Effector memory CD8-positive, alpha-beta T cell (primary cell): Measurements from ENCODE around the gene PTCH1.

Experiments used
- ATAC-seq: fragments of 150-1000 bp; cut with Tn5 transposase; replicated peaks from 2 replicates; pipeline ENCODE4 v1.10.0; 2021; ENCODE audit warnings: mild to moderate bottlenecking, moderate library complexity
- DNase-seq, 3 experiments: peaks; one replicate each; pipeline ENCODE4 v3.0.0; 2021
- H3K27ac Mint-ChIP-seq, 2 donors: one replicate each; pipeline ENCODE4 v1.8.0; 2022; ENCODE audit warnings: mild to moderate bottlenecking in 2 of 2, mixed read lengths in 2 of 2, moderate library complexity in 2 of 2
- H3K27me3 Mint-ChIP-seq, 2 donors: one replicate each; pipeline ENCODE4 v1.8.0; 2022; ENCODE audit warnings: mixed read lengths in 2 of 2
- H3K36me3 Mint-ChIP-seq: one replicate; pipeline ENCODE4 v1.8.0; 2022; ENCODE audit warnings: mild to moderate bottlenecking, moderate library complexity, mixed read lengths; ENCODE audit not compliant: insufficient read depth
- H3K4me1 Mint-ChIP-seq, 2 donors: one replicate each; pipeline ENCODE4 v1.8.0; 2022; ENCODE audit warnings: low read depth in 2 of 2, mixed read lengths in 2 of 2
- H3K4me3 Mint-ChIP-seq, 2 donors: one replicate each; pipeline ENCODE4 v1.8.0; 2022; ENCODE audit warnings: mild to moderate bottlenecking in 2 of 2, mixed read lengths in 2 of 2, moderate library complexity in 2 of 2
- H3K9me3 Mint-ChIP-seq, 2 donors: one replicate each; pipeline ENCODE4 v1.8.0; 2022; ENCODE audit warnings: mixed read lengths in 2 of 2
- total RNA-seq, 9 experiments: gene quantifications; one replicate each; lab custom pipeline; 2026; lab: John Stamatoyannopoulos, UW

PTCH1 gene
- 3.1 to 66.6 (median 14.3) reads per million in 9 experiments for total RNA-seq

DNA sequence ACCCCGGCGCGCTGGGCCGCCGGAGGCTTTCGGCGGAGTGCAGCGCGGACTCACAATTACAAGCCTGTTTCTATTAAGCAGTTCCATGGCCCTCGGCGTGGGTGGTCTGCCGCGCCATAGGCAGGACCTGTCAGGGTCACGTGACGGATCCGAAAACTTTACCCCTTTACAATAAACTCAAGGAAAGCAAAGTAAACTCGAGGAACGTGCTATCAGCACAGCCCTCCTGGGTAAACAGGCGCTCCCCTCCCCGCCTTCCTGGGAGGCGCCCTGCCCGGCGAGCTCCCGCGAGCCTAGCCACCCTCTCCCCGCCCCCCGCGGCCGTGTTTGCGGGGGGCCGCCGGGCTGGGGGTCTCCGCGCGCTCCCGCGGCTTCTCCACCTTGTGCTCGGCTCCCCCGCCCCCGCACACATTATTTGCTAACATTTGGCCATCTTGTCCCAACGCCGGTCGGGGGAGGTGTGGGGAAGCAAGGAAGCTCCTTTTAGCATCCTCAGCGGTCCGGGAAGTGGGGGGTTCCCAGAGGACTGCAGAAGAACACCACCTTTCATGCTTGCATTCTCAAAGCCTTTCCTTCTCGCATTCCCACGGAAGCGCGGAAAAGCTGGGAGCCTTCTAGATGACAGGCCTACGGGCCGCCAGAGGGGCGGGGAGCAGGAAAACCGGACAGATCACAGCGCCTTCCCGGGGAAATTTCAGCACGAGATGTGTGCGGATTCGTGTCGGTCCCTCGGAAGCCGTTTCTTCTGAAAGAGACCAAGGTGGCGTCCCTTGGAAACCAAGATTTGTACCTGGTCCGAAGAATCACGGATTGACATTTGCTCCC is at the start of gene PTCH1:
PTCH1 (minus strand) TSS at position 238 of the 825 bp plus-strand sequence.
- H3K36me3 Mint-ChIP-seq, result peaks cover 11% of the 10 kb centered on the region
- peak in 2 of 3 experiments; percentile 26 to 45 for DNase-seq
- peak; percentile 70 for ATAC-seq
- peak within 1 kb of the TSS; percentile 70 to 90 for H3K27ac Mint-ChIP-seq
- peaks cover 0 to 6% of the 10 kb centered on the region in 2 donors for H3K9me3 Mint-ChIP-seq
- peak within 1 kb of the TSS; percentile 96 to 97 for H3K4me3 Mint-ChIP-seq
- peaks cover 0 to 21% of the 10 kb centered on the region in 2 donors for H3K27me3 Mint-ChIP-seq
- H3K4me1 Mint-ChIP-seq, result peaks cover 17% of the 10 kb centered on the region in 2 donors

DNA sequence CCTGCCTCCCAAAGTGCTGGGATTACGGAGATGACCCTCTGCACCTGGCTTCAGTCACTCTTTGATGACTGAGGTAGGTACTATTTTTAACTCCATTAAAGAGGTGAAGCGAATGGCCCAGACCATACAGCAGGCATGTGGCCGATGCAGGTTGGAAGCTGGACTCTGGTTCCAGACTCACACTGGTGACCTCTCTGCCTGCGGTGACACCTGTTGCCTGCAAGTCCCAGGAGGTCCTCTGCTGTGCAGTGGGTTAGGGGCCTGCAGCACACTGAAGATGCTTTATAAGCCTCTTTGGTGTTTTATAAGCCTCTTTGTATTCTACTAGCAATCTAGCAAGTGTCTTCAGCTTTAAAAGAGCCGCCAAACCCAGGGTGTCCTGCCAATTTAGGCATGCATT is 49.2 kb upstream of the PTCH1 start:
- ATAC-seq, result no peak
- H3K4me3 Mint-ChIP-seq, result no peak overlapping the region
- H3K27ac Mint-ChIP-seq, result no peak overlapping the region
- no peaks in the 10 kb centered on the region for H3K36me3 Mint-ChIP-seq
- DNase-seq, result no peak
- H3K4me1 Mint-ChIP-seq, result peaks cover 5 to 12% of the 10 kb centered on the region in 2 donors
- no peaks in the 10 kb centered on the region for H3K9me3 Mint-ChIP-seq
- H3K27me3 Mint-ChIP-seq, result peaks cover 10 to 44% of the 10 kb centered on the region in 2 donors

DNA sequence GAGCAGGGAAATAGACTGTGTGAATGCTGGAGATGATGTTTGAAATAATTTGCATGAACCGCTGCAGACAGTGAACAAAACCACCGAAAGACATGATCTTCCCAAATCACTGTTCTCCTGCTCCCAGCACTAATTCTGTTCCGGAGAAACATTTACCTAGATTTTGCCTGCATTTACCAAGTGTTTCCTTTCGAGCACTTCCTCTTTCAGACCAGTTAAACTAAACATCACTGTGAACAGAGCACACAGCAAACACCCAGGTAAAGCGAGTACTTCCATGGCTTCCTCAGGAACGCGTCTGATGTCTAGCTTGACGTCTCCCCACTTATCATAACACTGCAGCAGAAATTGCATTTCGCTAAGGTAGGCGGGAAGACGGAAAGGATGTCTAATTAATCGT is 45.1 kb upstream of the PTCH1 start:
- Mint-ChIP-seq H3K27me3 (peaks cover 16 to 37% of the 10 kb centered on the region in 2 donors), H3K4me3 (no peak overlapping the region), H3K4me1 (peaks cover 0 to 4% of the 10 kb centered on the region in 2 donors), H3K9me3 (no peaks in the 10 kb centered on the region), H3K36me3 (no peaks in the 10 kb centered on the region), H3K27ac (no peak overlapping the region)
- ATAC-seq (no peak), DNase-seq (no peak)

DNA sequence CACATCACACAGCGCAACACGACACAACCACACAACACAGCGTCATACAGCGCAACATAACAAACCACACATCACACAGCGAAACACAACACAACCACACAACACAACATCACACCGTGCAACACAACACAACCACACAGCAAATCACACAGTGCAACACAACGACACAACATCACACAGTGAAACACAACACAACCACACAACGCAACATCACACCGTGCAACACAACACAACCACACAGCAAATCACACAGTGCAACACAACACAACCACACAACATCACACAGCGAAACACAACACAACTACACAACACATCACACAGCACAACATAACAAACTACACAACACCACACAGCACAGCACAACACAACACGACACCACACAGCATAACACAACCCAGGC is 40.4 kb upstream of the PTCH1 start:
- Mint-ChIP-seq H3K27me3 (peaks cover 36 to 53% of the 10 kb centered on the region in 2 donors), H3K4me1 (peaks cover 0 to 4% of the 10 kb centered on the region in 2 donors), H3K27ac (no peak overlapping the region), H3K4me3 (no peak overlapping the region), H3K36me3 (no peaks in the 10 kb centered on the region), H3K9me3 (no peaks in the 10 kb centered on the region)
- ATAC-seq (no peak), DNase-seq (no peak)

- no peaks in the 10 kb centered on the region for H3K9me3 Mint-ChIP-seq
- no peak overlapping the region for H3K4me3 Mint-ChIP-seq
- no peak overlapping the region for H3K27ac Mint-ChIP-seq
- ATAC-seq (no peak), DNase-seq (no peak)
- peaks cover 0 to 2% of the 10 kb centered on the region in 2 donors for H3K4me1 Mint-ChIP-seq
- H3K36me3 Mint-ChIP-seq, result no peaks in the 10 kb centered on the region
- peaks cover 37 to 59% of the 10 kb centered on the region in 2 donors for H3K27me3 Mint-ChIP-seq
These were observed 39.8 kb upstream of the PTCH1 start for GRCh38 chr9:95556521-95556920.

DNA sequence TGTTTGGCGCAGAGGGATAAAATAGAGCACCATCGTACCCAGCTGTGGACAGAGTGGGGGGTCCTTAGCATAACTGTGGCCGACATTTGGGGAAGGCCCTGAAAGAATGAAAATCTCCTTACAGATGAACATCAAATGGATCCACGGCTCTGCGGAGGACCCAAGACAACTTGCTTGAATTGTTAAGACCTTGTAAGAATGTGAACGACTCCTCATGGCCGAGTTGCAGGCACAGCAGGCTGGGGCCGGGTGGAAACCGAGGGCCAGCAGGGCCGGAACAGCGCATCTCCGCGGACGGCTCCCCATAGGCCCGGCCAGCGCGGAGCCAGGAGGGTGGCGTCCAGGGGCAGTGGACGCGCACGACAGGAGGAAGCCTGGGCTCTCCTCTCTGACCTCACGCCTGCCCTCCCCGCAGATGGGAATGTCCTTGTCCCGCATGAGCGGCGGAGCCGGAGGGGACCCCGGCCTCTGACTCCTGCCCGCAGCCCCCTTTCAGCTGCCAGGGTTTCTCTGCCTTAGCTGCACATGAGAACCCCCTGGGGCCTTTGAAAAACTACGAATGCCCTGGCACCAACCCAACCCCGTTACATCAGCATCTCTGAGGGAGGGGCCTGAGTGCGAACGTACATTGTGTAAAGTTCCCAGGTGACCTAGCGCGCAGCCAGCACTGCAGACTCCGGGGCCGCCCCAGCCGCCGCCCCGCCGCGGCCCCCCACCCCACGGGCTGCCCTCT is 36.2 kb upstream of the PTCH1 start:
- Mint-ChIP-seq H3K36me3 (no peaks in the 10 kb centered on the region), H3K9me3 (no peaks in the 10 kb centered on the region), H3K4me3 (no peak overlapping the region), H3K4me1 (no peaks in the 10 kb centered on the region), H3K27me3 (peaks cover 37 to 61% of the 10 kb centered on the region in 2 donors), H3K27ac (no peak overlapping the region)
- DNase-seq, result no peak
- peak; percentile 44 for ATAC-seq

- ATAC-seq, result no peak
- Mint-ChIP-seq H3K36me3 (no peaks in the 10 kb centered on the region), H3K27ac (no peak overlapping the region), H3K4me3 (no peak overlapping the region), H3K27me3 (peaks cover 34 to 60% of the 10 kb centered on the region in 2 donors), H3K4me1 (no peaks in the 10 kb centered on the region), H3K9me3 (no peaks in the 10 kb centered on the region)
- DNase-seq, result no peak
These were observed 35.5 kb upstream of the PTCH1 start for GRCh38 chr9:95552255-95552654.

GRCh38 chr9:95551406-95551805 is 34.6 kb upstream of the PTCH1 start:
- ATAC-seq (no peak), DNase-seq (no peak)
- no peak overlapping the region for H3K27ac Mint-ChIP-seq
- no peaks in the 10 kb centered on the region for H3K4me1 Mint-ChIP-seq
- H3K9me3 Mint-ChIP-seq, result no peaks in the 10 kb centered on the region
- no peak overlapping the region for H3K4me3 Mint-ChIP-seq
- H3K27me3 Mint-ChIP-seq, result peaks cover 31 to 60% of the 10 kb centered on the region in 2 donors
- no peaks in the 10 kb centered on the region for H3K36me3 Mint-ChIP-seq

- Mint-ChIP-seq H3K4me3 (no peak overlapping the region), H3K4me1 (no peaks in the 10 kb centered on the region), H3K9me3 (no peaks in the 10 kb centered on the region), H3K27me3 (peaks cover 22 to 46% of the 10 kb centered on the region in 2 donors), H3K27ac (no peak overlapping the region), H3K36me3 (no peaks in the 10 kb centered on the region)
- no peak for DNase-seq
- no peak for ATAC-seq
These were observed 29.2 kb upstream of the PTCH1 start for GRCh38 chr9:95545831-95546567.

DNA sequence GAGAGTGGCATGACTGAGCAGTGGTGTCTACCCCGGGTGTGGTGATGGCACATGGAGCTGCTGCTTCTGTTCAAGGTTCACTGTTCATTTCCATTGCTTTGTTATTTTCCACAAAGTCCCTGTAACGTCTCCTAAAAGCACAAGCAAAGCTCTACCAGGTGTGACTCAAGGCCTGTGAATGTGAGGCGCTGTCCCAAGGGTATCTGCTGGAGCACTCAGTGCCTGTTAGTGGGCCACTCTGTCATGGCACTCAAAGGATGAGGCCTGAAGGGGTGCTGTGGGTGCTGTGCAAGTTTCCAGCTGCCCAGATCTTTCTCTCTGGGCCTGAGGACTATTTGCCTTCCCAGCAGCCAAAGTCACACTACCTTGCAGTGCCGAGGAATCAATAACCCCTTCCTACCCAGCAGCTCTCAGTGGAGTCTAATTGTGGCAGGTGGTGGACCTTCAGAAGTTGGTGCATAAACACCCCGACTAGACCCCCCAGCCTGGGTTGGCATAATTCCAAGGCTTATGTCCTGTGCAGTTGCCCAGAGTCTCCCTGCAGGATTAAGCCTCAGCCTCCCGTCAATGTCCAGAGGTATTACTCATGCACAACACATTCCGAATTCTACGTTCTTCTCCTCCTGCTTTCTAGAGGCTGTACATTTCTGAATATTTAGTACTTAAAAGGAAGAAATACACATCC is 17.4 kb upstream of the PTCH1 start:
- no peak for ATAC-seq
- DNase-seq, result no peak

DNA sequence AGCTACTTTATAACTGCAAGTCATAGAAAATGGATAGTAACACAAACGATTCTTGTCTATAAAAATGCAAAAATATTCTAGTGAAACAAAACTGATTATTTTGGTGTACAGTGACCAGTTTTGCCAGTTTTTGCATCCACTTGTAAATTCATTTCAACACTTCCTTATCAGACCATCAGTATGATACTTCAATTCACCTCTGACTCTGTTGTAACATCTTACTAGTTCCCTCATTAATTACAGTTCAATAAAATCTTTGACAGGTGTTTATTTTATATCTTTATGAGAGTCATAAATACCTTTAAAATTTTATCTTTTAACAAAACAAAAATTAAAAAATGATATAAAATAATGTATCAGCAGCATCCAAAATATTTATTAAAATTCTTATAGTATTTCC is 13.1 kb upstream of the PTCH1 start:
- Mint-ChIP-seq H3K4me3 (no peak overlapping the region), H3K27ac (no peak overlapping the region), H3K27me3 (peaks cover 49 to 68% of the 10 kb centered on the region in 2 donors), H3K9me3 (no peaks in the 10 kb centered on the region), H3K4me1 (peaks cover 0 to 5% of the 10 kb centered on the region in 2 donors), H3K36me3 (peaks cover 3% of the 10 kb centered on the region)
- ATAC-seq (no peak), DNase-seq (no peak)

More for the DNA sequence above, 17.4 kb upstream of the PTCH1 start:
- Mint-ChIP-seq H3K4me3 (no peak overlapping the region), H3K36me3 (no peaks in the 10 kb centered on the region), H3K4me1 (peaks cover 0 to 2% of the 10 kb centered on the region in 2 donors), H3K27me3 (peaks cover 25 to 44% of the 10 kb centered on the region in 2 donors), H3K27ac (no peak overlapping the region), H3K9me3 (no peaks in the 10 kb centered on the region)

DNA sequence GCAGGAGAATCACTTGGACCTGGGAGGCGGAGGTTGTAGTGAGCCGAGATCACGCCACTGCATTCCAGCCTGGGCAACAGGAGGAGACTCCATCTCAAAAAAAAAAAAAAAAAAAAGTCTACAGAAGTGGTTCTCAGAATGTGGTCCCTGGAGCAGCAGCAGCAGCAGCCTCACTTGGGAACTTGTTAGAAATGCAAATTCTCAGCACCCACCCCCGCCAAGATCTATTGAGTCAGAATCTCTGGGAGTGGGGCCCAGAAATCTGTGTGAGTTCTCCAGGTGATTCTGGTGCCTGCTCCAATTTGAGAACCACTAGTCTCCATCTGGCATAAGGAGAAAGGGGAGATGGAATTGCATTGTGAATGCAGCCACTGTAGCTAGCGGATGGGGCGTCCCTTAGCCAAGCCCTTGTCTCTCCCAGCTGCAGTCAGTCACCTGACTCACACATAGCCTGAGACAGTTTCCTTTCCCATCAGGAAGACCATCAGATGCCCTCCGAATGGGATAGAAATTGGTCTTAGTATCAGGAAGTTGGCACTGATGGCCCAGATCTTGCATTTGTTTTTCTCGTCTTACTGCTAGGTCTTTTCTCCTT is 12.2 kb upstream of the PTCH1 start:
- Mint-ChIP-seq H3K4me3 (no peak overlapping the region), H3K4me1 (peaks cover 0 to 5% of the 10 kb centered on the region in 2 donors), H3K9me3 (no peaks in the 10 kb centered on the region), H3K36me3 (peaks cover 3% of the 10 kb centered on the region), H3K27me3 (peaks cover 49 to 72% of the 10 kb centered on the region in 2 donors), H3K27ac (no peak overlapping the region)
- ATAC-seq (no peak), DNase-seq (no peak)
